Endometrial microvascular endothelial cells (primary cell): ENCODE results near the gene GAB4. TPM values are rescaled to one million over a fixed set of nuclear protein-coding genes. Genes with fewer than 3 reads are reported as not detected.
"Not testable (repeated sequence)": the region's sequence is repeated elsewhere in the genome, so short reads cannot be mapped to it uniquely, and the experiment has no call there.

Experiments used
- in situ Hi-C: cut with HindIII; loops from 2 replicates; pipeline ENCODE4 v1.10.0; 2017; ENCODE audit warnings: low sequenced_read_pairs, low pct_unique_long_range_greater_than_20kb; ENCODE audit errors: inconsistent ontology term
- total RNA-seq: library from RNA; depleted of rRNA; stranded (reverse); fragments of >200 nt; gene quantifications from one replicate; pipeline ENCODE4 v1.2.3, GENCODE V29; 2015; ENCODE audit errors: inconsistent ontology term

Gene GAB4
- total RNA-seq, 1 donor from 2014 or later: not detected

GRCh38 chr22:16961477-16962186 lies 46.4 kb downstream of the GAB4 start:
- in situ Hi-C loops: no loop called here

GRCh38 chr22:16960884-16961249 lies 47.2 kb downstream of the GAB4 start:
- in situ Hi-C loops: no loop called here

- in situ Hi-C loops: no loop called here
These were observed 47.7 kb downstream of the GAB4 start for GRCh38 chr22:16960220-16960883.

GRCh38 chr22:16959345-16959930 lies 48.6 kb downstream of the GAB4 start:
- in situ Hi-C loops: no loop called here

- in situ Hi-C loops: no loop called here
These were observed 49.5 kb downstream of the GAB4 start for GRCh38 chr22:16958475-16958874.

GRCh38 chr22:16957781-16958180 lies 50.2 kb downstream of the GAB4 start:
- in situ Hi-C loops: no loop called here

- in situ Hi-C loops: no loop called here
These were observed 51.7 kb downstream of the GAB4 start for GRCh38 chr22:16956290-16956689.

GRCh38 chr22:16955678-16956210 lies 52.3 kb downstream of the GAB4 start:
- in situ Hi-C loops: no loop called here

GRCh38 chr22:16955081-16955480 lies 52.9 kb downstream of the GAB4 start:
- in situ Hi-C loops: no loop called here

GRCh38 chr22:16954060-16954403 lies 54.0 kb downstream of the GAB4 start:
- in situ Hi-C loops: no loop called here

GRCh38 chr22:16953206-16954059 lies 54.6 kb downstream of the GAB4 start:
- in situ Hi-C loops: no loop called here

- in situ Hi-C loops: no loop called here
These were observed 58.5 kb downstream of the GAB4 start for GRCh38 chr22:16949561-16949960.

GRCh38 chr22:16937811-16938210 lies 70.2 kb downstream of the GAB4 start:
- in situ Hi-C loops: no loop called here

- in situ Hi-C loops: not testable (repeated sequence)
These were observed 70.8 kb downstream of the GAB4 start for GRCh38 chr22:16937209-16937608.

- in situ Hi-C loops: no loop called here
These were observed 71.4 kb downstream of the GAB4 start for GRCh38 chr22:16936625-16937024.

GRCh38 chr22:16935209-16935608 lies 72.8 kb downstream of the GAB4 start:
- in situ Hi-C loops: no loop called here

GRCh38 chr22:16933291-16934282 lies 74.4 kb downstream of the GAB4 start:
- in situ Hi-C loops: no loop called here

- in situ Hi-C loops: no loop called here
These were observed 75.4 kb downstream of the GAB4 start for GRCh38 chr22:16932577-16932976.
